ENCODE data around the gene TSPAN18. TPM values are rescaled to one million over a fixed set of nuclear protein-coding genes. Genes with fewer than 3 reads are reported as not detected.
A peak's percentile ranks its signal among the peaks of the same experiment; 100 is the strongest.

TSPAN18 gene
- total and polyA plus RNA-seq, 2 donors, result 2.2 to 2.6 TPM

DNA sequence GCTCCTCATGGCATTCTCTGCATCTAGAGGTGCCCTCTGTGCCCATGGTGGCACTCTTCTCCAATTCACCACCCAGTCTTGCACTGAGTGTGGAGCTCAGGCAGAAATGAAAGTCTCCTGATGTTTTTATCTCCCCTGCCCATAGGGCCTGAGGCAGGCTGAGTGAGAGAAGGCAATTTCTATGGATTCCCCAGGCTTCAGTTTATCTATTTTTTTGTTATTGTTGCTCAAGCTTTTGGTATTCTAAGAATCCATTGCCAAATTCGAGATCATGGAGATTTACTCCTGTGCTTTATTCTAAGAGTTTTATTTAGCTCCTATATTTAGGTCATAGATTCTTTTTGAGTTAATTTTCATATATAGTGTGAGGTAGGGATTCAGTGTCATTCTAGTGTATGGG lies 40.7 kb downstream of the TSPAN18 start:
- no peak for DNase-seq (ENCODE audit: low read depth in 6 of 9, low spot score in 9 of 9)
- WGBS, result 93% methylated on average over 1 of the region's 1 CpG
- Histone ChIP-seq H3K27me3 (ENCODE audit: control insufficient read depth in 2 of 2, insufficient read depth in 1 of 2, low read length in 1 of 2) (no peaks in the 10 kb centered on the region), H3K36me3 (ENCODE audit: control insufficient read depth in 2 of 2, insufficient read depth in 2 of 2, low read length in 1 of 2) (no peaks in the 10 kb centered on the region), H3K9me3 (ENCODE audit: control insufficient read depth in 2 of 2, insufficient read depth in 1 of 2, low read length in 1 of 2) (no peaks in the 10 kb centered on the region), H3K4me1 (ENCODE audit: control insufficient read depth in 2 of 2, insufficient read depth in 2 of 2, low read length in 2 of 2) (no peaks in the 10 kb centered on the region), H3K27ac (ENCODE audit: low read depth in 1 of 2, low read length in 1 of 2) (no peak overlapping the region), H3K4me3 (ENCODE audit: low read length in 2 of 2) (no peak overlapping the region)

DNA sequence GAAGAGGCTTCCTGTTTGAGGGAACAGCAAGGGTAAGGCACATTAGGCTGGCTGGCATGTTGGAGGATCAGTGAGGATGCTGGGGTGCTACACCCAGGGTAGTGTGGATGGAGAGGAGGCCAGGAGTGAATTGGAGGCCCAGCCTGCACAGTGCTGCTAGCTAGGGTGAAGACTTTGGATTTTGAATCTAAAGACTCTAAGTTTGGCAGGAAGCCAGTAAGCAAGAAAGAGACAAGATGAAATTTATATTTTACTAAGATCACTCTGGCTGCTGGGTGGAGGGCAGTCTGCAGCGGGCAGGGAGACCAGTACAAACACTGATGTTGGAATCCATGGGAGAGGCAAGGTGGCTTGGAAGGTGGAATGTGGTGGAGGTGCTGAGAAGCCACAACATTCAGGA lies 43.6 kb downstream of the TSPAN18 start:
- H3K9me3 ChIP-seq (ENCODE audit: control insufficient read depth in 2 of 2, insufficient read depth in 1 of 2, low read length in 1 of 2), result no peaks in the 10 kb centered on the region
- H3K27me3 ChIP-seq (ENCODE audit: control insufficient read depth in 2 of 2, insufficient read depth in 1 of 2, low read length in 1 of 2), result no peaks in the 10 kb centered on the region
- H3K4me3 ChIP-seq (ENCODE audit: low read length in 2 of 2), result no peak overlapping the region
- peaks cover 0 to 3% of the 10 kb centered on the region in 2 donors for H3K4me1 ChIP-seq (ENCODE audit: control insufficient read depth in 2 of 2, insufficient read depth in 2 of 2, low read length in 2 of 2)
- no peak overlapping the region for H3K27ac ChIP-seq (ENCODE audit: low read depth in 1 of 2, low read length in 1 of 2)
- H3K36me3 ChIP-seq (ENCODE audit: control insufficient read depth in 2 of 2, insufficient read depth in 2 of 2, low read length in 1 of 2), result no peaks in the 10 kb centered on the region
- 100% methylated on average over 1 of the region's 1 CpG for WGBS
- no peak for DNase-seq (ENCODE audit: low read depth in 6 of 9, low spot score in 9 of 9)

DNA sequence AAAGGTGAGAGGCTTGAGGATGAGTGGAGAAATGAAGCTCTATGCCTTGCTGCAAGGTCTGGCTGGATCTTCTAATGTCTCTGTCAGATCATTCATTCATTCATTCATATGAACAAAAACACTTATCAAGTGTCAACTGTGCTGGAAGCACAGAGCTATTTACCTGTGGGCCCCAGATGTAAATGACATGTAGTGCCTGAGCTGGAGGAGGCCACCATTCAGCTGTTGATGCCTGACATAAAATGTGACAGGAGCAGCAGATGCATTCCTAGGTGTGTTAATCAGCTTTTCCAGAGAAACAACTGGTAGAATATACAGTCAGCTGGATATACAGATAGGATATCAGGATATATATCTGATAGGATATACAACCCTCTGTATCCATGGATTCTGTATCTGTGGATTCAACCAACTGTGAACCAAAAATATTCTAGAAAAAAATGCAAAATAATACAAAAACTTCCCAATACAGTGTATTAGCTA lies 44.5 kb downstream of the TSPAN18 start:
- no peaks in the 10 kb centered on the region for H3K36me3 ChIP-seq (ENCODE audit: control insufficient read depth in 2 of 2, insufficient read depth in 2 of 2, low read length in 1 of 2)
- peaks cover 0 to 3% of the 10 kb centered on the region in 2 donors for H3K4me1 ChIP-seq (ENCODE audit: control insufficient read depth in 2 of 2, insufficient read depth in 2 of 2, low read length in 2 of 2)
- no peaks in the 10 kb centered on the region for H3K9me3 ChIP-seq (ENCODE audit: control insufficient read depth in 2 of 2, insufficient read depth in 1 of 2, low read length in 1 of 2)
- no peak overlapping the region for H3K27ac ChIP-seq (ENCODE audit: low read depth in 1 of 2, low read length in 1 of 2)
- DNase-seq (ENCODE audit: low read depth in 6 of 9, low spot score in 9 of 9), result no peak
- H3K4me3 ChIP-seq (ENCODE audit: low read length in 2 of 2), result no peak overlapping the region
- no peaks in the 10 kb centered on the region for H3K27me3 ChIP-seq (ENCODE audit: control insufficient read depth in 2 of 2, insufficient read depth in 1 of 2, low read length in 1 of 2)

DNA sequence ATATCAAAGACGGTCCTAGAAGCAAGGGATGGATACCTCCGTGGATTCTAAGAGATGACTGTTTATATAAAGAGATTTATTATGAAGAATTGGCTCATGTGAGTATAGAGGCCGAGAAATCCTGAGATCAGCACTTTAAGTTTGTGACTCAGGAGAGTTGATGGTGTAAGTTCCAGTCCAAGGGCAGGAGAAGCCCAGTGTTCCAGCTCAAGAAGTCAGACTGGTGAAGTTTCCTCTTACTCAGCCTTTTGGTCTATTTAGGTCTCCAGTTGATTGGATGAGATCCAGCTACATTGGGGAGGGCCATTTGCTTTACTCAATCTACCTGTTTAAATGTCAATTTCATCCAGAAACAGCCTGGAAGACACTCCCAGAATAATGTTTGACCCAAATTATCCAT lies 45.1 kb downstream of the TSPAN18 start:
- H3K27me3 ChIP-seq (ENCODE audit: control insufficient read depth in 2 of 2, insufficient read depth in 1 of 2, low read length in 1 of 2), result no peaks in the 10 kb centered on the region
- H3K4me1 ChIP-seq (ENCODE audit: control insufficient read depth in 2 of 2, insufficient read depth in 2 of 2, low read length in 2 of 2), result peaks cover 0 to 3% of the 10 kb centered on the region in 2 donors
- no peak overlapping the region for H3K27ac ChIP-seq (ENCODE audit: low read depth in 1 of 2, low read length in 1 of 2)
- no peaks in the 10 kb centered on the region for H3K36me3 ChIP-seq (ENCODE audit: control insufficient read depth in 2 of 2, insufficient read depth in 2 of 2, low read length in 1 of 2)
- WGBS, result 96% methylated on average over 3 of the region's 3 CpGs
- H3K4me3 ChIP-seq (ENCODE audit: low read length in 2 of 2), result no peak overlapping the region
- no peaks in the 10 kb centered on the region for H3K9me3 ChIP-seq (ENCODE audit: control insufficient read depth in 2 of 2, insufficient read depth in 1 of 2, low read length in 1 of 2)
- no peak for DNase-seq (ENCODE audit: low read depth in 6 of 9, low spot score in 9 of 9)

DNA sequence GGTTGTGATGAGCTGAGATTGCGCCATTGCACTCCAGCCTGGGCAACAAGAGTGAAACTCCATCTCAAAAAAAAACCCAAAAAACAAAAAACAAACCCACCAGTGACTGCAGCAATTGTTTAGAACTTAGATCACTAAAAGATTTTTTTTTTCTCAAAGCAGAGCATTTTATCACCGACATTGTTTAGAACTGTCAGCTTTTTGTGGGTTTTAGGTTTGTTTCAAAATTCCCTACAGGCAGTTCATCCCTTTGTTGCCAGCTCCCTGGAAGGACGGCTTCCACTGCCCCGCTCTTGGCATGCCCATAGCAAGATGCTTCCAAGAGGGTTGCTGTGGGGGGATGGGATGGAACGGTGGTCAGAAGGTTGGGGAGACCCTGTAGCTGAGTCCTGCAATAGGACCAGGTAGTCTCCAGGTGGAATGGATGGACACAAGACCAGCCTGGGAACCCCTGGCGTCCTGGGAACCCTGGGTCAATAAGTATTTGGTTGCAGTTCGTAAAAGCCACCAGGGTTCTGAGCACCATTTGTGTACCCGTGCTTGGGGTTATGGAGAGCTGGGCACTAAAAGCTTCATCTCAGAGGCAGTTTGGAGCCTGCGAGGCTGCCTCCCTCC lies 46.7 kb downstream of the TSPAN18 start:
- H3K4me1 ChIP-seq (ENCODE audit: control insufficient read depth in 2 of 2, insufficient read depth in 2 of 2, low read length in 2 of 2), result peaks cover 0 to 3% of the 10 kb centered on the region in 2 donors
- 93% methylated on average over 9 of the region's 9 CpGs for WGBS
- no peaks in the 10 kb centered on the region for H3K27me3 ChIP-seq (ENCODE audit: control insufficient read depth in 2 of 2, insufficient read depth in 1 of 2, low read length in 1 of 2)
- no peak overlapping the region for H3K27ac ChIP-seq (ENCODE audit: low read depth in 1 of 2, low read length in 1 of 2)
- H3K4me3 ChIP-seq (ENCODE audit: low read length in 2 of 2), result no peak overlapping the region
- H3K36me3 ChIP-seq (ENCODE audit: control insufficient read depth in 2 of 2, insufficient read depth in 2 of 2, low read length in 1 of 2), result no peaks in the 10 kb centered on the region
- no peaks in the 10 kb centered on the region for H3K9me3 ChIP-seq (ENCODE audit: control insufficient read depth in 2 of 2, insufficient read depth in 1 of 2, low read length in 1 of 2)
- no peak for DNase-seq (ENCODE audit: low read depth in 6 of 9, low spot score in 9 of 9)

DNA sequence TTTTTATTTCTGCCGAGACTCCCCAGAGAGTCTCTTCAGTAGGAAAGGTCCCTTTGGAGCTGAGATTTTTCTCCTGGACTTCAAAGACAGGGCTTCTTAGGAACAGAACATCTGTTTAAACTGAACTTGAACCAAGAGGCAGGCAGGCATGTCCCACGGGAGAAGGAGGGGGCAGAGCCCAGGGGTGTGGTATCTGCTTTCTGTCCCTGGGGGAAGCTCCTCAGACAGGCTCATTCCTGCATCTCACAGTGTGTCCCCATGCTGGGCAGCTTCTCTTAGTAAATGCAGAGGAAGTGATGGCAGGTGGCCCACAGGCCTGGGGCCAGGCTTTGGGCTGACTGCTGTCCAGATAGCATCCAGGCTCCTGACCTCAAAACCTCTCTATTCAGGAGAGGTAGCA lies 47.3 kb downstream of the TSPAN18 start:
- Histone ChIP-seq H3K27me3 (ENCODE audit: control insufficient read depth in 2 of 2, insufficient read depth in 1 of 2, low read length in 1 of 2) (no peaks in the 10 kb centered on the region), H3K4me1 (ENCODE audit: control insufficient read depth in 2 of 2, insufficient read depth in 2 of 2, low read length in 2 of 2) (peaks cover 0 to 3% of the 10 kb centered on the region in 2 donors), H3K27ac (ENCODE audit: low read depth in 1 of 2, low read length in 1 of 2) (no peak overlapping the region), H3K4me3 (ENCODE audit: low read length in 2 of 2) (no peak overlapping the region), H3K9me3 (ENCODE audit: control insufficient read depth in 2 of 2, insufficient read depth in 1 of 2, low read length in 1 of 2) (no peaks in the 10 kb centered on the region), H3K36me3 (ENCODE audit: control insufficient read depth in 2 of 2, insufficient read depth in 2 of 2, low read length in 1 of 2) (no peaks in the 10 kb centered on the region)
- 87% methylated on average over 2 of the region's 2 CpGs for WGBS
- DNase-seq (ENCODE audit: low read depth in 6 of 9, low spot score in 9 of 9), result no peak

DNA sequence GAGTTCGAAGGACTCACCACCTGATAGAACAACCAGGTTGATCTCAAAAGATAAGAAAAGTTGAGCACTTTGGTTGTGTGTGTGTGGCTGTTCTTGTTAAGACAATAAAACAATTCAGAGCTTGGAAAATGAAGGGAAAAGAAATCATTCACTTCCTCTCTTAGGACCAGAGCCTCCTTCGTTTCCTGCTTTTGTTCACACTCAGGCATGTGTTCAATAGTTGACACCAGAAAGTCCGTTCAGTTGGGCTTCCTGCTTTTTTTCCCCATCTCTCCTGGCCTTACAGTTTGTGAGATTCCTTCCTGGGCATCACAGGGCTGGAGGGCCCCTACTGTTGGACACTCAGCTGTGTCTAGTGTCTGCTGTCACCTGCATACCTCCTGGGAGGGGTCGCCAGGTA lies 48.0 kb downstream of the TSPAN18 start:
- peaks cover 0 to 3% of the 10 kb centered on the region in 2 donors for H3K4me1 ChIP-seq (ENCODE audit: control insufficient read depth in 2 of 2, insufficient read depth in 2 of 2, low read length in 2 of 2)
- DNase-seq (ENCODE audit: low read depth in 6 of 9, low spot score in 9 of 9), result no peak
- no peaks in the 10 kb centered on the region for H3K36me3 ChIP-seq (ENCODE audit: control insufficient read depth in 2 of 2, insufficient read depth in 2 of 2, low read length in 1 of 2)
- no peaks in the 10 kb centered on the region for H3K9me3 ChIP-seq (ENCODE audit: control insufficient read depth in 2 of 2, insufficient read depth in 1 of 2, low read length in 1 of 2)
- no peaks in the 10 kb centered on the region for H3K27me3 ChIP-seq (ENCODE audit: control insufficient read depth in 2 of 2, insufficient read depth in 1 of 2, low read length in 1 of 2)
- no peak overlapping the region for H3K27ac ChIP-seq (ENCODE audit: low read depth in 1 of 2, low read length in 1 of 2)
- 74% methylated on average over 4 of the region's 4 CpGs for WGBS
- H3K4me3 ChIP-seq (ENCODE audit: low read length in 2 of 2), result no peak overlapping the region

DNA sequence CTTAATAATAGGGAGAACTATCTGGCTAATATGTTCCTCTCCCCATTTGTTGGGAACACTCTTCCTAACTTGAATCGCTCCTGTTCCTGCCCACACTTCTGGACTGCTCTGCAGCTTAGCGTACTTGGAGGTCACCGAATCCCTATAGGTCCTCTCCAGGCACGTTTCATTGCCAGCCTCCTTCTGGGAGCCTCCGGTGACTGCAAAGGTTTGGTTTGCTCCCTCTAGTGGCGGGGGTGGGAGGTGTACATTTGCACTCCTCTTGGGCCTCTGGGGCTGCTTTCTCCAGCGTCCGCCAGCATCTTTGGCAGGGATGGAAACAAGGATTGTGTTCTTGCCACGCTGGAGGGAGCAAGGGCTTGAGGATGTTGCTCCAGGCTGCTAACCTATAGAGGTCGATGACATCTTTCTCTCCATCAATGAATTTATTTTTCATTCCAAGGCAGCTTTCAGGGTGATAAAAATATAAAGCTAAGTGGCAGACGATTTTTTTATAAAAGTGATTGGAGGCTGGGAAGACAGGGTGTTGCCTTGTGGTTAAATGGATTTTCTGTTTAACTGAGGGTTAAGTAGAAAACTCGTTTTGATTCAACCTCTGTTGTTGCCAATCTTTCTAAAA lies 48.7 kb downstream of the TSPAN18 start:
- H3K27me3 ChIP-seq (ENCODE audit: control insufficient read depth in 2 of 2, insufficient read depth in 1 of 2, low read length in 1 of 2), result no peaks in the 10 kb centered on the region
- no peak overlapping the region for H3K27ac ChIP-seq (ENCODE audit: low read depth in 1 of 2, low read length in 1 of 2)
- H3K36me3 ChIP-seq (ENCODE audit: control insufficient read depth in 2 of 2, insufficient read depth in 2 of 2, low read length in 1 of 2), result no peaks in the 10 kb centered on the region
- H3K4me3 ChIP-seq (ENCODE audit: low read length in 2 of 2), result no peak overlapping the region
- H3K9me3 ChIP-seq (ENCODE audit: control insufficient read depth in 2 of 2, insufficient read depth in 1 of 2, low read length in 1 of 2), result no peaks in the 10 kb centered on the region
- H3K4me1 ChIP-seq (ENCODE audit: control insufficient read depth in 2 of 2, insufficient read depth in 2 of 2, low read length in 2 of 2), result peaks cover 0 to 3% of the 10 kb centered on the region in 2 donors
- WGBS, result 49% methylated on average over 12 of the region's 12 CpGs
- DNase-seq (ENCODE audit: low read depth in 6 of 9, low spot score in 9 of 9), result peak in 8 of 9 donors; percentile 13 to 49 (median 22)

DNA sequence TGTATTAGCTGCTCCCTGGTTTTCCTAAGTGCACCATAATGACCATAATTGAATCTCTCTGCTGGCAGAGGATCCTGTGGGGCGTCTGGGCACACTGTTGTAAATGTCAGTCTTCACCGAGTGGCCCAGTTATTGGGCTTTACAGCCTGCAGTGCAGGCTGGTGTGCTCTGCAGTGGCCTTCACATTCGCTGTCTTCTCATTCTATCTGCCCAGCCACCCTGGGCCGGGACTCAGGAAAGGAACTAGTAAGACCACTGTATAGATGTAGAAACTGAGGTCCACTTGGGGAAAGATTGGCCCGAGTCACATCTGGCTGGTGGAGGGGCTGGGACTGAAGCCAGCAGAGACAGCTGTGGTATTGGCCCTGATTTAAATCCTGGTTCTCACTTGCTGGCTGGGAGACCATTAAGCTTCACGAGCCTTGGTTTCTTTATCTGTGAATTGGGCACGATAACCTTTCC lies 49.3 kb downstream of the TSPAN18 start:
- DNase-seq (ENCODE audit: low read depth in 6 of 9, low spot score in 9 of 9), result no peak
- H3K27ac ChIP-seq (ENCODE audit: low read depth in 1 of 2, low read length in 1 of 2), result no peak overlapping the region
- H3K36me3 ChIP-seq (ENCODE audit: control insufficient read depth in 2 of 2, insufficient read depth in 2 of 2, low read length in 1 of 2), result no peaks in the 10 kb centered on the region
- peaks cover 0 to 3% of the 10 kb centered on the region in 2 donors for H3K4me1 ChIP-seq (ENCODE audit: control insufficient read depth in 2 of 2, insufficient read depth in 2 of 2, low read length in 2 of 2)
- H3K9me3 ChIP-seq (ENCODE audit: control insufficient read depth in 2 of 2, insufficient read depth in 1 of 2, low read length in 1 of 2), result no peaks in the 10 kb centered on the region
- H3K27me3 ChIP-seq (ENCODE audit: control insufficient read depth in 2 of 2, insufficient read depth in 1 of 2, low read length in 1 of 2), result no peaks in the 10 kb centered on the region
- H3K4me3 ChIP-seq (ENCODE audit: low read length in 2 of 2), result no peak overlapping the region
- WGBS, result 94% methylated on average over 7 of the region's 7 CpGs

Measured in thymus (tissue), 11 donors.